NT2/D1 (cell line): Measurements from ENCODE around the gene P2RY13.

Experiments used
- DNase-seq: peaks from one replicate; pipeline ENCODE4 v3.0.0-alpha.2; 2011; ENCODE audit warnings: low read depth, low spot score
- H3K27me3 ChIP-seq: 2 replicates; pipeline ENCODE4 v1.6.0; 2011; ENCODE audit warnings: mild to moderate bottlenecking; ENCODE audit not compliant: insufficient read length, insufficient read depth
- H3K36me3 ChIP-seq: 2 replicates; pipeline ENCODE4 v1.6.1; 2011; ENCODE audit warnings: mild to moderate bottlenecking, low read length, mixed read lengths; ENCODE audit not compliant: insufficient read depth, insufficient read length
- H3K4me1 ChIP-seq: 2 replicates; pipeline ENCODE4 v1.5.1; 2011; ENCODE audit not compliant: insufficient read depth, insufficient read length
- H3K4me3 ChIP-seq: 2 replicates; pipeline ENCODE4 v1.5.1; 2011; ENCODE audit warnings: low read depth; ENCODE audit not compliant: insufficient read length
- H3K9ac ChIP-seq: 2 replicates; pipeline ENCODE4 v1.6.0; 2011; ENCODE audit warnings: low read depth; ENCODE audit not compliant: insufficient read length
- H3K9me3 ChIP-seq: 2 replicates; pipeline ENCODE4 v1.5.1; 2011; ENCODE audit warnings: mild to moderate bottlenecking, low read length; ENCODE audit not compliant: insufficient read depth
- SUZ12 ChIP-seq: IDR thresholded peaks from 2 replicates; pipeline ENCODE4 v1.6.1; 2011; ENCODE audit not compliant: insufficient read length, insufficient read depth; ENCODE audit errors: extremely low read depth
- YY1 ChIP-seq: IDR thresholded peaks from 2 replicates; pipeline ENCODE4 v1.6.1; 2011; ENCODE audit not compliant: insufficient read length, insufficient read depth
- ZNF274 ChIP-seq: IDR thresholded peaks from 2 replicates; pipeline ENCODE4 v1.6.1; 2011; ENCODE audit warnings: mild to moderate bottlenecking, low read depth, low read length

The P2RY13 gene

DNA sequence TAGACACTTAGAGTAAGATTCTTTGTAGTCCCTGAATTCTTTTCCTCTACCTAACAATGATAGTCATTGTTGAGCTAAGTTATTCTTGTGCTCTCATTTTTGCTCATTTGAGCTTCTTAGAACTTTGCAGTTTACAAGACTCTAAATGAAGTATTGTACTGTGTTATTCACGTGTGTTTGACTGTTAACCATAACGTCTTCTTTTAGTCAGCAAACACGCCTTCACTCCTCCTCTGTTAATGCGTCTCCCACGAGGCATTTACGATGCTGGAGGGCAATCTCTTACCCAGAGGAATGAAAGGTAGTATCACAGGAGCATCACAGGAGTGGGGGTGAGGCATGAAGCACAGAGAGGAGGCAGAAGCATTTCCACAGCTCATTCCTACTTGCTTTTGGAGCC, 36.2 kb downstream of the P2RY13 start:
- TF ChIP-seq SUZ12 = no peak
- TF ChIP-seq ZNF274 = no peak
- TF ChIP-seq YY1 = no peak

DNA sequence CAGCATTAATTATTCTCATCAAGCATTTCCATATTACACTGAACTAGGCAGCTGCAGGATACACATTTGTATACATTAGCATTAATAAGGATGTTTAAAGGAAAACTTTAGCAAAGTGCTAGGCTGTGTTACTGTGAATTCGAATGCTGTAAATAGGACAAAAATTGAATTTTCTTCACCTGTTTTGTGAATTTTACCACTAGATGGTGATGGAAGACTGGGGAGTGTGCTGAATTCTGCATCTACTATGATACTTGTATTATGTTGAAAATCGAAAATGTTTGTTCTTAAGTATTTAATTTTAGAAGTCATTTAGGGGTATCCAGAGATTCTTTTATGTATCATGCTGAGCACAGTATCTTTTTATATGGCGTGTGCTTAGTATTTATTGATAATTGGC, 38.7 kb downstream of the P2RY13 start:
- no peaks in the 10 kb centered on the region for H3K9me3 ChIP-seq
- no peak for DNase-seq
- no peaks in the 10 kb centered on the region for H3K36me3 ChIP-seq
- H3K4me1 ChIP-seq = no peaks in the 10 kb centered on the region
- no peak overlapping the region for H3K4me3 ChIP-seq
- H3K9ac ChIP-seq = no peak overlapping the region
- TF ChIP-seq YY1 (no peak), SUZ12 (no peak), ZNF274 (no peak)
- H3K27me3 ChIP-seq = no peaks in the 10 kb centered on the region

More for the DNA sequence above, 36.2 kb downstream of the P2RY13 start:
- no peaks in the 10 kb centered on the region for H3K36me3 ChIP-seq
- H3K9ac ChIP-seq = no peak overlapping the region
- H3K4me1 ChIP-seq = no peaks in the 10 kb centered on the region
- DNase-seq = no peak
- H3K4me3 ChIP-seq = no peak overlapping the region
- H3K9me3 ChIP-seq = no peaks in the 10 kb centered on the region
- H3K27me3 ChIP-seq = no peaks in the 10 kb centered on the region

DNA sequence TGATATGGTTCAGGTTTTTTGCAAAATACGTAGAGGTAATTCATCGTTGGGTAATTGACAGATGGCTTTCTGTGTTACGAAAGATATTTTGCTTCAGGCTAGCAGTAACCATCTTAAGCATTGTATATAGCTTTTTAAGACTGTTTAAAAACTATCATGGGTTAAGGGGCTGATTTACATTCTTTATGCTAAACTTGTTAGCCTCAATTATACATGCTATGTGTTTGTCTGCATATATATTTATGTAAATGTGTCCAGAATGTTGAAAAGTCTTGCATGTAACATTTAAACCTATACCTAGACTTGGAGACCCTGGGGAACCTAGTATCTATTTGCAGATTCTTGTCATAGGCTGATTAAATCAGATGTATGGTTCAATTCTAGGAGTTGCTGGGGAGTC, 39.9 kb downstream of the P2RY13 start:
- Histone ChIP-seq H3K36me3 (no peaks in the 10 kb centered on the region), H3K9me3 (no peaks in the 10 kb centered on the region), H3K27me3 (no peaks in the 10 kb centered on the region), H3K4me1 (no peaks in the 10 kb centered on the region), H3K9ac (no peak overlapping the region), H3K4me3 (no peak overlapping the region)
- TF ChIP-seq ZNF274 (no peak), SUZ12 (no peak), YY1 (no peak)
- no peak for DNase-seq

DNA sequence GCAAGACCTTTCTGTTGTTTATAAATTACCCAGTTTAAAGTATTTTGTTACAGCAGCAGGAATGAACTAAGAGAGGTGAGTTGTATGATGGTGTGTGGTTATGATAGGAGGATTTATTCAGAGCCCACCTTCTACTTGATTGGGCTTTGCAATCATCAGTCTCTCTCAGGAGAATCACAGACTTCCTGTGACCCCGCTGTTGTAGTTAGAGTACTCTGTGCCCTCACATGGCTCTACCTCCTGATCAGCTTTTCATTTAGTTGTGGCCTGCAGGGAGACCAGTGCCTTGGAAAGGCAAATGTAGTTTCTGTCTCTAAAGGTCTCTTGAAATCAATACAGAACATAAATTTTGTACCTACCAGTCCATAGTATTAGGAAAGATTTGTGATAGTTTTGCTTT, 43.4 kb downstream of the P2RY13 start:
- no peak for TF ChIP-seq SUZ12
- no peak for TF ChIP-seq YY1
- TF ChIP-seq ZNF274 = no peak
- no peaks in the 10 kb centered on the region for H3K9me3 ChIP-seq
- no peak overlapping the region for H3K9ac ChIP-seq
- no peaks in the 10 kb centered on the region for H3K27me3 ChIP-seq
- no peak for DNase-seq
- H3K4me1 ChIP-seq = no peaks in the 10 kb centered on the region
- no peak overlapping the region for H3K4me3 ChIP-seq
- no peaks in the 10 kb centered on the region for H3K36me3 ChIP-seq

- H3K27me3 ChIP-seq = no peaks in the 10 kb centered on the region
- no peak overlapping the region for H3K9ac ChIP-seq
- no peaks in the 10 kb centered on the region for H3K4me1 ChIP-seq
- H3K4me3 ChIP-seq = no peak overlapping the region
- no peaks in the 10 kb centered on the region for H3K9me3 ChIP-seq
- no peak for TF ChIP-seq SUZ12
- TF ChIP-seq YY1 = no peak
- no peak for TF ChIP-seq ZNF274
- no peaks in the 10 kb centered on the region for H3K36me3 ChIP-seq
- DNase-seq = no peak
Measured at GRCh38 chr3:151283907-151284461, 45.4 kb downstream of the P2RY13 start.

DNA sequence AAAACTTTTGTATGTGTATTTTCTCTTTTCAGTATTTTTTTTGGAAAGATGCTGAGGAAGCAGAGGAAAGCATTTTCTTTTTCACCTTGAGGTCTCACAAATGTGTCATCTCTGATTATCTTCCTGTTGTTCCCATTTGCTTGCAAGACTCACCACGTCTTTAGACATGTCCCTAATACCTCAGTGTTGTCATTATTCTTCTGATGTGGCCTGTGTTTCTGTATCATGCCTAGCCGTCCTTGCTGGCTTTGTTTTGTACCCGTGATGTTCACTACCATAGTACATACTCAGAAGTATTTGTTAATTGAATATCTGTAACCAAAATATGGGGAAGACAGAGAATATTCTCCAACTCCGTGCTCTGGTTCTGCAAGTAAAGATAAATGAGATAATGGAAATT, 46.0 kb downstream of the P2RY13 start:
- DNase-seq = no peak
- Histone ChIP-seq H3K9me3 (no peaks in the 10 kb centered on the region), H3K9ac (no peak overlapping the region), H3K4me3 (no peak overlapping the region), H3K4me1 (no peaks in the 10 kb centered on the region), H3K36me3 (no peaks in the 10 kb centered on the region), H3K27me3 (no peaks in the 10 kb centered on the region)
- TF ChIP-seq ZNF274 = no peak
- TF ChIP-seq YY1 = no peak
- TF ChIP-seq SUZ12 = no peak

GRCh38 chr3:151282921-151283320, 46.4 kb downstream of the P2RY13 start:
- Histone ChIP-seq H3K27me3 (no peaks in the 10 kb centered on the region), H3K4me3 (no peak overlapping the region), H3K9me3 (no peaks in the 10 kb centered on the region), H3K4me1 (no peaks in the 10 kb centered on the region), H3K9ac (no peak overlapping the region), H3K36me3 (no peaks in the 10 kb centered on the region)
- DNase-seq = peak; percentile 25
- no peak for TF ChIP-seq YY1
- no peak for TF ChIP-seq SUZ12
- TF ChIP-seq ZNF274 = no peak
